ENCODE data around the gene PTGFR.

PTGFR gene

GRCh38 chr1:78522136-78522535, 31.4 kb downstream of the PTGFR start:
- H3K27ac Mint-ChIP-seq = no peak overlapping the region
- no peak overlapping the region for H3K4me3 Mint-ChIP-seq
- TF ChIP-seq CTCF (IDR thresholded peaks at IDR 0.05; ENCODE audit: unreplicated experiment in 3 of 3) = no peak
- H3K9me3 Mint-ChIP-seq = no peaks in the 10 kb centered on the region
- no peaks in the 10 kb centered on the region for H3K36me3 Mint-ChIP-seq (ENCODE audit: low read depth)
- no peaks in the 10 kb centered on the region for H3K27me3 Mint-ChIP-seq (ENCODE audit: low read depth)
- H3K4me1 Mint-ChIP-seq = no peaks in the 10 kb centered on the region

- no peaks in the 10 kb centered on the region for H3K27me3 Mint-ChIP-seq (ENCODE audit: low read depth)
- H3K4me3 Mint-ChIP-seq = no peak overlapping the region
- no peaks in the 10 kb centered on the region for H3K4me1 Mint-ChIP-seq
- no peaks in the 10 kb centered on the region for H3K9me3 Mint-ChIP-seq
- H3K27ac Mint-ChIP-seq = no peak overlapping the region
- no peak for TF ChIP-seq CTCF (IDR thresholded peaks at IDR 0.05; ENCODE audit: unreplicated experiment in 3 of 3)
- H3K36me3 Mint-ChIP-seq (ENCODE audit: low read depth) = no peaks in the 10 kb centered on the region
Observed at GRCh38 chr1:78526496-78526895, 35.7 kb downstream of the PTGFR start.

GRCh38 chr1:78527706-78528105, 36.9 kb downstream of the PTGFR start:
- H3K4me3 Mint-ChIP-seq = no peak overlapping the region
- H3K4me1 Mint-ChIP-seq = no peaks in the 10 kb centered on the region
- H3K27me3 Mint-ChIP-seq (ENCODE audit: low read depth) = no peaks in the 10 kb centered on the region
- H3K27ac Mint-ChIP-seq = no peak overlapping the region
- no peak for TF ChIP-seq CTCF (IDR thresholded peaks at IDR 0.05; ENCODE audit: unreplicated experiment in 3 of 3)
- H3K9me3 Mint-ChIP-seq = no peaks in the 10 kb centered on the region
- H3K36me3 Mint-ChIP-seq (ENCODE audit: low read depth) = no peaks in the 10 kb centered on the region

- no peaks in the 10 kb centered on the region for H3K27me3 Mint-ChIP-seq (ENCODE audit: low read depth)
Observed at GRCh38 chr1:78533527-78533926, 42.8 kb downstream of the PTGFR start.

GRCh38 chr1:78535286-78535685, 44.5 kb downstream of the PTGFR start:
- no peak for TF ChIP-seq CTCF (IDR thresholded peaks at IDR 0.05; ENCODE audit: unreplicated experiment in 3 of 3)
- no peaks in the 10 kb centered on the region for H3K4me1 Mint-ChIP-seq
- H3K4me3 Mint-ChIP-seq = no peak overlapping the region
- H3K9me3 Mint-ChIP-seq = no peaks in the 10 kb centered on the region
- H3K27ac Mint-ChIP-seq = no peak overlapping the region
- H3K27me3 Mint-ChIP-seq (ENCODE audit: low read depth) = no peaks in the 10 kb centered on the region
- H3K36me3 Mint-ChIP-seq (ENCODE audit: low read depth) = no peaks in the 10 kb centered on the region

More at GRCh38 chr1:78533527-78533926, 42.8 kb downstream of the PTGFR start:
- Mint-ChIP-seq H3K9me3 (no peaks in the 10 kb centered on the region), H3K27ac (no peak overlapping the region), H3K4me3 (no peak overlapping the region), H3K36me3 (ENCODE audit: low read depth) (no peaks in the 10 kb centered on the region), H3K4me1 (no peaks in the 10 kb centered on the region)
- no peak for TF ChIP-seq CTCF (IDR thresholded peaks at IDR 0.05; ENCODE audit: unreplicated experiment in 3 of 3)

GRCh38 chr1:78536427-78536826, 45.7 kb downstream of the PTGFR start:
- Mint-ChIP-seq H3K27ac (no peak overlapping the region), H3K9me3 (peaks cover 2% of the 10 kb centered on the region), H3K36me3 (ENCODE audit: low read depth) (no peaks in the 10 kb centered on the region), H3K27me3 (ENCODE audit: low read depth) (no peaks in the 10 kb centered on the region), H3K4me3 (no peak overlapping the region), H3K4me1 (no peaks in the 10 kb centered on the region)
- no peak for TF ChIP-seq CTCF (IDR thresholded peaks at IDR 0.05; ENCODE audit: unreplicated experiment in 3 of 3)
